ENCODE data around the gene NLGN4X. TPM values are rescaled to one million over a fixed set of nuclear protein-coding genes. Genes with fewer than 3 reads are reported as not detected.

The NLGN4X gene
- total and polyA plus RNA-seq, 2 donors from 2014 or later = 0.41 to 5.6 TPM

- FAIRE-seq (no peak), DNase-seq (no peak)
- Histone ChIP-seq H3K9ac (ENCODE audit: low read length in 3 of 3) (no peak overlapping the region), H3K4me1 (ENCODE audit: control insufficient read depth in 2 of 3, insufficient read depth in 2 of 3, low read depth in 1 of 3, low read length in 3 of 3) (no peaks in the 10 kb centered on the region), H3K36me3 (ENCODE audit: control insufficient read depth in 2 of 3, insufficient read depth in 3 of 3, low read length in 3 of 3) (no peaks in the 10 kb centered on the region), H3K27me3 (ENCODE audit: control insufficient read depth, insufficient read depth, low read length) (no peaks in the 10 kb centered on the region), H3K27ac (ENCODE audit: low read depth in 2 of 2, low read length in 2 of 2) (no peak overlapping the region), H3K9me3 (ENCODE audit: control insufficient read depth in 2 of 3, insufficient read depth in 1 of 3, low read length in 3 of 3) (no peaks in the 10 kb centered on the region), H3K4me3 (ENCODE audit: low read length in 3 of 3) (no peak overlapping the region)
- no peak for TF ChIP-seq CTCF (IDR thresholded peaks at IDR 0.05; ENCODE audit: borderline replicate concordance, extremely low read depth, insufficient read depth)
- intact Hi-C loops (cut with DNase I) = no loop called here
Observed at GRCh38 chrX:6052111-6052745, 176.4 kb downstream of the NLGN4X start.

- H3K9me3 ChIP-seq (ENCODE audit: control insufficient read depth in 2 of 3, insufficient read depth in 1 of 3, low read length in 3 of 3) = no peaks in the 10 kb centered on the region
- intact Hi-C loops (cut with DNase I) = no loop called here
- FAIRE-seq (no peak), DNase-seq (no peak)
- H3K27ac ChIP-seq (ENCODE audit: low read depth in 2 of 2, low read length in 2 of 2) = no peak overlapping the region
- no peak overlapping the region for H3K9ac ChIP-seq (ENCODE audit: low read length in 3 of 3)
- H3K4me1 ChIP-seq (ENCODE audit: control insufficient read depth in 2 of 3, insufficient read depth in 2 of 3, low read depth in 1 of 3, low read length in 3 of 3) = no peaks in the 10 kb centered on the region
- no peaks in the 10 kb centered on the region for H3K27me3 ChIP-seq (ENCODE audit: control insufficient read depth, insufficient read depth, low read length)
- H3K4me3 ChIP-seq (ENCODE audit: low read length in 3 of 3) = no peak overlapping the region
- no peak for TF ChIP-seq CTCF (IDR thresholded peaks at IDR 0.05; ENCODE audit: borderline replicate concordance, extremely low read depth, insufficient read depth)
- H3K36me3 ChIP-seq (ENCODE audit: control insufficient read depth in 2 of 3, insufficient read depth in 3 of 3, low read length in 3 of 3) = no peaks in the 10 kb centered on the region
Observed at GRCh38 chrX:6049132-6049531, 179.5 kb downstream of the NLGN4X start.

- Histone ChIP-seq H3K4me1 (ENCODE audit: control insufficient read depth in 2 of 3, insufficient read depth in 2 of 3, low read depth in 1 of 3, low read length in 3 of 3) (no peaks in the 10 kb centered on the region), H3K4me3 (ENCODE audit: low read length in 3 of 3) (no peak overlapping the region), H3K36me3 (ENCODE audit: control insufficient read depth in 2 of 3, insufficient read depth in 3 of 3, low read length in 3 of 3) (no peaks in the 10 kb centered on the region), H3K9ac (ENCODE audit: low read length in 3 of 3) (no peak overlapping the region), H3K27ac (ENCODE audit: low read depth in 2 of 2, low read length in 2 of 2) (no peak overlapping the region), H3K9me3 (ENCODE audit: control insufficient read depth in 2 of 3, insufficient read depth in 1 of 3, low read length in 3 of 3) (peaks cover 0 to 2% (median 0%) of the 10 kb centered on the region in 3 donors), H3K27me3 (ENCODE audit: control insufficient read depth, insufficient read depth, low read length) (no peaks in the 10 kb centered on the region)
- intact Hi-C loops (cut with DNase I) = no loop called here
- no peak for FAIRE-seq
- no peak for DNase-seq
- TF ChIP-seq CTCF (IDR thresholded peaks at IDR 0.05; ENCODE audit: borderline replicate concordance, extremely low read depth, insufficient read depth) = no peak
Observed at GRCh38 chrX:6041630-6042029, 187.0 kb downstream of the NLGN4X start.

GRCh38 chrX:6029014-6029413 is 199.7 kb downstream of the NLGN4X start:
- no peak for TF ChIP-seq CTCF (IDR thresholded peaks at IDR 0.05; ENCODE audit: borderline replicate concordance, extremely low read depth, insufficient read depth)
- intact Hi-C loops (cut with DNase I) = no loop called here
- FAIRE-seq (no peak), DNase-seq (no peak)
- no peaks in the 10 kb centered on the region for H3K9me3 ChIP-seq (ENCODE audit: control insufficient read depth in 2 of 3, insufficient read depth in 1 of 3, low read length in 3 of 3)
- no peak overlapping the region for H3K4me3 ChIP-seq (ENCODE audit: low read length in 3 of 3)
- H3K27me3 ChIP-seq (ENCODE audit: control insufficient read depth, insufficient read depth, low read length) = no peaks in the 10 kb centered on the region
- H3K27ac ChIP-seq (ENCODE audit: low read depth in 2 of 2, low read length in 2 of 2) = no peak overlapping the region
- no peaks in the 10 kb centered on the region for H3K36me3 ChIP-seq (ENCODE audit: control insufficient read depth in 2 of 3, insufficient read depth in 3 of 3, low read length in 3 of 3)
- no peaks in the 10 kb centered on the region for H3K4me1 ChIP-seq (ENCODE audit: control insufficient read depth in 2 of 3, insufficient read depth in 2 of 3, low read depth in 1 of 3, low read length in 3 of 3)
- H3K9ac ChIP-seq (ENCODE audit: low read length in 3 of 3) = no peak overlapping the region

Measured in kidney (tissue), 14 donors.